H1 (cell line): ENCODE measurements around the gene ABHD16B. TPM values are rescaled to one million over a fixed set of nuclear protein-coding genes. Genes with fewer than 3 reads are reported as not detected.

Source experiments
- EP300 ChIP-seq, 2 experiments: IDR thresholded peaks; 1 replicate in 1 of 2; 2 replicates in 1 of 2; pipeline ENCODE4 v1.6.1; 2011 to 2012; ENCODE audit warnings: low read depth in 2 of 2, low read length in 2 of 2, mild to moderate bottlenecking in 2 of 2, borderline replicate concordance in 1 of 2, inconsistent platforms in 1 of 2, moderate library complexity in 1 of 2
- polyA plus RNA-seq, 7 experiments: library from polyadenylated mRNA; depleted of rRNA in 3 of 7; stranded (reverse) in 5 of 7; unstranded in 2 of 7; fragments of >200 nt in 5 of 7; fragments of 200-250 nt in 2 of 7; gene quantifications; 1 replicate in 5 of 7; 2 replicates in 1 of 7; 4 replicates in 1 of 7; pipeline versions ENCODE4 v1.2.1 to v1.2.3, GENCODE V29; 2011 to 2013; ENCODE audit warnings: missing spikeins in 2 of 7, mixed read lengths in 2 of 7
- total RNA-seq: library from RNA; stranded (reverse); fragmentation: NEBNext Ultra II Directional; extraction: Animal tissue kit (Norgen Biotek cat#: 25700); gene quantifications from 2 replicates; pipeline ENCODE4 v1.2.1, GENCODE V29; 2021

ABHD16B gene
- total and polyA plus RNA-seq, 2 of the 8 experiments (the other 6 are each of a cell fraction or from before 2014, with no cell fraction given), result not detected

GRCh38 chr20:63858393-63859165 lies 2.7 kb upstream of the ABHD16B start (continued):
- TF ChIP-seq EP300 (IDR thresholded peaks at IDR 0.05; ENCODE audit: borderline replicate concordance in 1 of 2, low read depth in 2 of 2, low read length in 2 of 2), result peak in 1 of 2 experiments; percentile 21; a peak in 1 of 3 replicates
